HG03520 (cell line): Measurements from ENCODE around the gene KCTD20.
"Not testable (repeated sequence)": the region's sequence is repeated elsewhere in the genome, so short reads cannot be mapped to it uniquely, and the experiment has no call there.

Source experiments
- ATAC-seq: cut with Tn5 transposase; IDR thresholded peaks from one replicate; pipeline ENCODE4 v1.9.1; 2021; ENCODE audit warnings: mild to moderate bottlenecking, moderate library complexity; ENCODE audit not compliant: unreplicated experiment

The KCTD20 gene

GRCh38 chr6:36443471-36444428 is 950 bp downstream of the KCTD20 start:
- no peak for ATAC-seq

GRCh38 chr6:36444470-36444869 is 1.7 kb downstream of the KCTD20 start:
- ATAC-seq, result no peak

GRCh38 chr6:36445621-36446020 is 2.8 kb downstream of the KCTD20 start:
- no peak for ATAC-seq

GRCh38 chr6:36449173-36449572 is 6.4 kb downstream of the KCTD20 start:
- not testable (repeated sequence) for ATAC-seq

GRCh38 chr6:36452897-36453296 is 10.1 kb downstream of the KCTD20 start:
- not testable (repeated sequence) for ATAC-seq

- ATAC-seq, result no peak
Observed at GRCh38 chr6:36455486-36456027, 12.8 kb downstream of the KCTD20 start.

GRCh38 chr6:36459501-36459900 is 16.7 kb downstream of the KCTD20 start:
- ATAC-seq, result no peak

- no peak for ATAC-seq
Observed at GRCh38 chr6:36460916-36461315, 18.1 kb downstream of the KCTD20 start.

GRCh38 chr6:36461646-36462045 is 18.8 kb downstream of the KCTD20 start:
- no peak for ATAC-seq

- no peak for ATAC-seq
Observed at GRCh38 chr6:36463676-36464075, 20.9 kb downstream of the KCTD20 start.

GRCh38 chr6:36464233-36464632 is 21.4 kb downstream of the KCTD20 start:
- no peak for ATAC-seq

- no peak for ATAC-seq
Observed at GRCh38 chr6:36467625-36468024, 24.8 kb downstream of the KCTD20 start.

- ATAC-seq, result no peak
Observed at GRCh38 chr6:36469148-36469661, 26.4 kb downstream of the KCTD20 start.

GRCh38 chr6:36469946-36470345 is 27.1 kb downstream of the KCTD20 start:
- ATAC-seq, result no peak

GRCh38 chr6:36478051-36478526 is 35.3 kb downstream of the KCTD20 start:
- ATAC-seq, result no peak

GRCh38 chr6:36479256-36479655 is 36.5 kb downstream of the KCTD20 start:
- ATAC-seq, result no peak

- ATAC-seq, result not testable (repeated sequence)
Observed at GRCh38 chr6:36483326-36483725, 40.5 kb downstream of the KCTD20 start.

- ATAC-seq, result no peak
Observed at GRCh38 chr6:36484736-36485135, 41.9 kb downstream of the KCTD20 start.

- ATAC-seq, result no peak
Observed at GRCh38 chr6:36487698-36488097, 44.9 kb downstream of the KCTD20 start.

- no peak for ATAC-seq
Observed at GRCh38 chr6:36488221-36488620, 45.4 kb downstream of the KCTD20 start.

GRCh38 chr6:36489426-36489825 is 46.6 kb downstream of the KCTD20 start:
- no peak for ATAC-seq
